ENCODE data around the gene KRTAP10-11. TPM values are rescaled to one million over a fixed set of nuclear protein-coding genes. Genes with fewer than 3 reads are reported as not detected.

Gene KRTAP10-11, protein sequence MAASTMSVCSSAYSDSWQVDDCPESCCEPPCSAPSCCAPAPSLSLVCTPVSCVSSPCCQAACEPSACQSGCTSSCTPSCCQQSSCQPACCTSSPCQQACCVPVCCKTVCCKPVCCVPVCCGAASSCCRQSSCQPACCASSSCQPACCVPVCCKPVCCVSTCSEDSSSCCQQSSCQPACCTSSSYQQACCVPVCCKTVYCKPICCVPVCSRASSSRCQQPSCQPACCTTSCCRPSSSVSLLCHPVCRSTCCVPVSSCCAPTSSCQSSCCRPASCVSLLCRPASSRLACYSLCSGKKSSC
- total RNA-seq (2014; rRNA removed; shearing (Covaris generic)): not detected in 2 replicates

DNA sequence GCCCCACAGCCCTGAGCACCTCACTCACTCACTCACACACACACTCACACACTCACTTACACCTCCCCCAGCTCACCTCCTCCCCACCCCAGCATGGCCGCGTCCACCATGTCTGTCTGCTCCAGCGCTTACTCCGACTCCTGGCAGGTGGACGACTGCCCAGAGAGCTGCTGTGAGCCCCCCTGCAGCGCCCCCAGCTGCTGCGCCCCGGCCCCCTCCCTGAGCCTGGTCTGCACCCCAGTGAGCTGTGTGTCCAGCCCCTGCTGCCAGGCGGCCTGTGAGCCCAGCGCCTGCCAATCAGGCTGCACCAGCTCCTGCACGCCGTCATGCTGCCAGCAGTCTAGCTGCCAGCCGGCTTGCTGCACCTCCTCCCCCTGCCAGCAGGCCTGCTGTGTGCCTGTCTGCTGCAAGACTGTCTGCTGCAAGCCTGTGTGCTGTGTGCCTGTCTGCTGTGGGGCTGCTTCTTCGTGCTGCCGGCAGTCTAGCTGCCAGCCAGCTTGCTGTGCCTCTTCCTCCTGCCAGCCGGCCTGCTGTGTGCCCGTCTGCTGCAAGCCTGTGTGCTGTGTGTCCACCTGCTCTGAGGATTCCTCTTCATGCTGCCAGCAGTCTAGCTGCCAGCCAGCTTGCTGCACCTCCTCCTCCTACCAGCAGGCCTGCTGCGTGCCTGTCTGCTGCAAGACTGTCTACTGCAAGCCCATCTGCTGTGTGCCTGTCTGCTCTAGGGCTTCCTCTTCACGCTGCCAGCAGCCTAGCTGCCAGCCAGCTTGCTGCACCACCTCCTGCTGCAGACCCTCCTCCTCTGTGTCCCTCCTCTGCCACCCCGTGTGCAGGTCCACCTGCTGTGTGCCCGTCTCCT is at the start of gene KRTAP10-11:
Gene KRTAP10-11, plus strand, starts transcription at position 49 of the 856 bp plus-strand sequence. Its CDS starts 45 bp downstream, at position 94.

DNA sequence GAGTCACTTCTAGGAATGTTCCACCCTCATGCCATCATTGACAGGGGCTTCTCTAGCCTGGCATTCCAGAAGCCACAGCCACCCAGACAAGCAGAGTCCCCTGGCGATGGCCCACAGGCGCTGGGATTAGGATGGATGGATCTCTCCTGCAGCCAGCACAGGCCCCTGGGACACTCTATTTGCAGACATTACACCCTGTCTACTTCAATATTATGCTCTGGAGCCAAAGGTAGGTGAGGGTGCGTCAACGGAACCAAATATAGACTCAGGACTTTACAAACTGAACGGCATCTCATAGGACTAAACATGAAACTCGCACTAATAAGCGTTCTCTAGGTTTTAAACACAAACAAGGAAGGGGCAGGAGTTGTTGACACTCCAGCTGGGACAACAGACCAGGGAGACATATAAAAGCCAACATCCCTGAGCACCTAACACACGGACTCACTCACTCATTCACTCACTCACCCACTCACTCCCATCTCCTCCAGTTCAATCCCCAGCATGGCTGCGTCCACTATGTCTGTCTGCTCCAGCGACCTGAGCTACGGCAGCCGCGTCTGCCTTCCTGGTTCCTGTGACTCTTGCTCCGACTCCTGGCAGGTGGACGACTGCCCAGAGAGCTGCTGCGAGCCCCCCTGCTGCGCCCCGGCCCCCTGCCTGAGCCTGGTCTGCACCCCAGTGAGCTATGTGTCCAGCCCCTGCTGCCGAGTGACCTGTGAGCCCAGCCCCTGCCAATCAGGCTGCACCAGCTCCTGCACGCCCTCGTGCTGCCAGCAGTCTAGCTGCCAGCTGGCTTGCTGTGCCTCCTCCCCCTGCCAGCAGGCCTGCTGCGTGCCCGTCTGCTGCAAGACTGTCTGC is 45.9 kb upstream of the KRTAP10-11 start, which contains the start of gene KRTAP10-7:
Gene KRTAP10-7, plus strand, starts transcription at position 480 of the 861 bp plus-strand sequence. Its CDS starts 25 bp downstream, at position 505.

DNA sequence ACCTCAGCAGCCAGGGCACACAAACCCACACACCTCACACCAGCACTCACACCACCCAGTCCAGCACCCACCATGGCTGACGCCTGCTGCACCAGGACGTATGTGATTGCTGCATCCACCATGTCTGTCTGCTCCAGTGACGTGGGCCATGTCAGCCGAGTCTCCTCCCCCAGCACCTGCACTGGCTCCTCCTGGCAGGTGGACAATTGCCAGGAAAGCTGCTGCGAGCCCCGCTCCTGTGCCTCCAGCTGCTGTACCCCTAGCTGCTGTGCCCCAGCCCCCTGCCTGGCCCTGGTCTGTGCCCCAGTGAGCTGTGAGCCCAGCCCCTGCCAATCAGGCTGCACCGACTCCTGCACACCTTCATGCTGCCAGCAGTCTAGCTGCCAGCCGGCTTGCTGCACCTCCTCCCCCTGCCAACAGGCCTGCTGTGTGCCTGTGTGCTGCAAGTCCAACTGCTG is 34.2 kb upstream of the KRTAP10-11 start, which contains the start of gene KRTAP10-8:
Gene KRTAP10-8, plus strand, starts transcription at position 51 of the 458 bp plus-strand sequence. Its CDS starts 22 bp downstream, at position 73.

DNA sequence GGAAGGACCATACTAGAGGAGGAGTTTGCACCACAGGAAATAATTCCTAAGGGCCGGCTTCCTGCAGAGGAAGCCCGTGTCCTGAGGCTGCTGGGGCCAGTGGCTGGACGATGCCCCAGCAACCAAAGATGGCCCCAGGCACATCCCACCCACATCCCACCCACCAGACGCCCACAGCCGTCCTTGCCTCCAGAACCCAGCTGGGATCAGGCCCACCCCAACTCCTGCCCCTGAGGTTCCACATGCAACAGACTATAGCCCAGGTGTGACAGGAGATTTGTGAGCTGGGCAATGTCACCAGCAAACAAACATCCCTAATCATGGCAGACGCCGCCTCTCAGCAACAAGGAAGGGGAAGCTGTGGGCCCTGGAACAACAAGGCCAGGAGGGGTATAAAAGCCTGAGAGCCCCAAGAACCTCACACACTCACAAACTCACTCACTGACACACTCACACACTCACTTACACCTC is 19.5 kb upstream of the KRTAP10-11 start, which contains the start of gene KRTAP10-9:
Gene KRTAP10-9, plus strand, starts transcription at position 421 of the 471 bp plus-strand sequence. CDS start 79 bp downstream, outside the sequence.

DNA sequence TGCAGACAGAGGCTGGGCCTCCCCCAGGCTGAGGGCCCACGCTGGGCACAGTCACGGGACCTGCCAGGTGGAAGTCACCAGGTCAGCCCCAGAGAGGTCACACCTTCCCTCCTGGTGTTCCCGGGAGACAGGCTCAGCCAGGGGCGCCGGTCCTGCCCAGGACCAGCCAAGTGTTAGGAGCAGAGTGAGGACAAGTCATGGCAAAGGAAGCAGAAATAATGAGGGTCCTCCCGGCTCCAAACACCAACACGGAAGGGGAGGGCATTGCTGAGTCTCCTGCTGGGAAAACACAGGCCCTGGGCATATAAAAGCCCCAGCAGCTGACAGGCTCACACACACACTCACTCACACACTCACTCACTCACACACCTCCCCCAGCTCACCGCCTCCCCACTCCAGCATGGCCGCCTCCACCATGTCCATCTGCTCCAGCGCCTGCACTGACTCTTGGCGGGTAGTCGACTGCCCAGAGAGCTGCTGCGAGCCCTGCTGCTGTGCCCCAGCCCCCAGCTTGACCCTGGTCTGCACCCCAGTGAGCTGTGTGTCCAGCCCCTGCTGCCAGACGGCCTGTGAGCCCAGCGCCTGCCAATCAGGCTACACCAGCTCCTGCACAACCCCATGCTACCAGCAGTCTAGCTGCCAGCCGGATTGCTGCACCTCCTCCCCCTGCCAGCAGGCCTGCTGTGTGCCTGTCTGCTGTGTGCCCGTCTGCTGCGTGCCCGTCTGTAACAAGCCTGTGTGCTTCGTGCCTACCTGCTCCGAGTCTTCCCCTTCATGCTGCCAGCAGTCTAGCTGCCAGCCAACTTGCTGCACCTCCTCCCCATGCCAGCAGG is 9.0 kb upstream of the KRTAP10-11 start, which contains the start of gene KRTAP10-10:
Gene KRTAP10-10, plus strand, starts transcription at position 339 of the 833 bp plus-strand sequence. Its CDS starts 62 bp downstream, at position 401.

DNA sequence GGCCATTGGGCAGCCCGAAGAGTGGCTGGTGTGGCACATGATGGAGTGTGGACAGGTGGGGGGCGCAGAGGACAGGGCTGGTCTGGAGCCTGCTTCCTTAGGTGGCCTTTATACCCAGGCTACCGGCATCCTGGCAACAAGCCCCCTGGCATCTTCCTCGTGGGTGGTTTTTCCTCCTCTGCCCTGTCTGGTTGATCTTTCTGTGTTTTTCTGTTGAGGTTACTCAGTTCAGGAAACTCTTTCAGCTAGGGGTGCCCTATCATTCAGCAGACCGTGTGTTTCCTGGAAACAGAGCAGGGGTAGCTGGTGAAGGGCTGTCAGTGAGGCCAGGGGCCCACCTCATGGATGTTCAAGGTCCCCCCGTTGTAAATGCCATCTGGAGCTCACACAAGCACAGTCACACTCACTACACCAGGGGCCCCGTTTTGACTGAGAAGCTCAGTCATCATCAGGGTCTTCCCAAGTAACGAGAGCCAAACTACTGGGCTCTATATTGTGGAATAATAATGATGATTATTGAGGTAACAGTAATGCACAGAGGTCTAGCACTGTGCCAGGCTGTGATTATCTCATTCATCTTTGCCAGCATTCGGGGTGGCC is 8.5 kb downstream of the KRTAP10-11 start, which contains the start of gene KRTAP12-4:
Gene KRTAP12-4, minus strand, starts transcription at position 84 of the 600 bp plus-strand sequence. Its CDS starts 45 bp downstream, at position 39.

DNA sequence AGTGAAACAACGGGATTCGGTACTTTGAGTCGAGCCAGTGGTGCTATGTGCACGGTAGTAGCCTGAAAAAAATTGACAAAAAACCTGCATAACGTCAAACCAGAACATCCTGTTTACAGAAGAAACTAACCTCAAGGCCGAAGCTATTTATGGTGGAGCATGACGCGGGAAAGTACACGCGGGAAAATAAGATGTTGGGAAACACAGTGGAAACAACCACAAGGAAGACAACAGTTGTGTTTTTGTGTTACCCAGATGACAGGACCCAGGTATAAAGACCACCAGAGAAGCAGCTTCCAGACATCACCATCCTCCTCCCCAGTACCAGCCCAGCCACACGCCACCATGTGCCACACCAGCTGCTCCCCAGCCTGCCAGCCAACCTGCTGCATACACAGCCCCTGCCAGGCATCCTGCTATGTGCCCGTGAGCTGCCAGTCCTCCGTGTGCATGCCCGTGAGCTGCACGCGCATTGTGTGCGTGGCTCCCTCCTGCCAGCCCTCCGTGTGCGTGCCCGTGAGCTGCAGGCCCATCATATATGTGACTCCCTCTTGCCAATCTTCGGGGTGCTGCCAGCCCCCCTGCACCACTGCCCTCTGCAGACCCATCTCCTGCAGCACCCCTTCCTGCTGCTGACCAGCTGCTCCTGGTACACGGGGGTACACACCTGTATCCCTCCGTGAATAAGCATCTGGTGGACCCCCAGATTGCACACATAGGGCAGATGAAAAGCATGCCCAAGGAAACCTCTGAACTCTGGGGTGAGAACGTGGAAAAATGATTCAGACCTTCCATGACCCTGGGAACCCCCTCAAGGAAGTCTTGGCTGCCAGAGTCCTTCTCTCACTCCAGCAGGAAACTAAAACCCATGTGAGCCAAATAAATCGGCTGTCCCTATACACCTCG is 11.7 kb downstream of the KRTAP10-11 start, which contains the start of gene KRTAP12-3:
Gene KRTAP12-3, plus strand, starts transcription at position 298 of the 906 bp plus-strand sequence. Its CDS starts 48 bp downstream, at position 346.

DNA sequence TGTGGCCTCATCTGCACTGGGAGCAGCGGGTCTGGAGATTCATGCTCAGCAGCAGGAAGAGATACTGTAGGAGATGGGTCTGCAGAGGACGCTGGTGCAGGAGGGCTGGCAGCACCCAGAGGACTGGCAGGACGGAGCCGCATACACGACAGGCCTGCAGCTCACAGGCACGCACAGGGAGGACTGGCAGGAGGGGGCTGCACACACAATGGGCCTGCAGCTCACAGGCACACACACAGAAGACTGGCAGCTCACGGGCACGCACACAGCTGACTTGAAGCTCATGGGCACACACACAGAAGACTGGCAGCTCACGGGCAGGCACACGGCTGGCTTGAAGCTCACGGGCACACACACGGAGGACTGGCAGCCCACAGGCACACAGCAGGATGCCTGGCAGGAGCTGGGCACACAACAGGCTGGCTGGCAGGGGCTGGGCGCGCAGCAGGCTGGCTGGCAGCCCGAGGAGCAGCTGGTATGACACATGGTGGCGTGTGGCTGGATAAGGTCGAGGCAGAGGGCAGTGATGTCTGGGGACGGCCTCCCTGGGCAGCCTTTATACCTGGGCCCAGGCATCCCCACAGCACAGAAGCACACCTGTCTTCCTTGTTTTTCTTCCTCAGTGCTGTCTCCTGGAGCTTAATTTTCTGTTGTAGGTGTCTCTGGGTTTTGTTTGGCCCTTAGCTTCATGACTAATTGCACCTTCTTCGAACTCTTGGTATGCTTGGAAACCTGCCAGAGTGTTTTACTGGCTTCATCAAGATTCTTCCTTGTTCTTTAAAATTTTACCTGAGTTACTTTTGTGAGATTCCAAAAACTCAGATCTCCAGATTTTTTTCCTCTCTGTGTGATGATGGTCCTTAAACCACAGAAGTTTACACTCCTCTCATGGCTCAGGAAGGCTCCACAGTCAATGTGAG is 20.4 kb downstream of the KRTAP10-11 start, which contains the start of gene KRTAP12-2:
Gene KRTAP12-2, minus strand, starts transcription at position 527 of the 920 bp plus-strand sequence. Its CDS starts 41 bp downstream, at position 486.

DNA sequence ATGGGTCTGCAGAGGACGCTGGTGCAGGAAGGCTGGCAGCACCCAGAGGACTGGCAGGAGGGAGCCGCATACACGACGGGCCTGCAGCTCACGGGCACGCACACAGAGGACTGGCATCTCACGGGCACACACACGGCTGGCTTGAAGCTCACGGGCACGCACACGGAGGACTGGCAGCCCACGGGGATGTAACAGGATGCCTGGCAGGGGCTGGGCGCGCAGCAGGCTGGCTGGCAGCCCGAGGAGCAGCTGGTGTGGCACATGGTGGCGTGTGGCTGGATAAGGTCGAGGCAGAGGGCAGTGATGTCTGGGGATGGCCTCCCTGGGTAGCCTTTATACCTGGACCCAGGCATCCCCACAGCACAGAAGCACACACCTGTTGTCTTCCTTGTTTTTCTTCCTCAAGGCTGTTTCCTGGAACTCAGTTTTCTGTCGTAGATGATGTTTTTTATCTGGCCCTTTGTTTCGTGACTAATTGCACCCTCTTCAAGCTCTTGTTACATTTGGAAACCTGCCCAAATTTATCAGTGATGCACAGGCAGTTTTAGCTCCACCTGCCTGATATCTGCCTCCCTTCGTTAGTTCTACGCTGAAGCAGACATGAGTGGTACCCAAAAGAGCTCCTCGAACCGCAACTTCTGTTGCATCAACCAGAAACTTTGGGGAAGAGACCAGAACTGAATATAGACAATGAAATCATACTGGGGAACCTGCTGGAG is 35.8 kb downstream of the KRTAP10-11 start, which contains the start of gene KRTAP12-1:
Gene KRTAP12-1, minus strand, starts transcription at position 303 of the 719 bp plus-strand sequence. Its CDS starts 40 bp downstream, at position 263.

Small RNA genes lying within 50 kb of the gene (small RNA-seq; reads per million reads assigned to genes)
- not detected for gene KRTAP12-6P

Other genes with a start within 250 kb of the KRTAP10-11 start
- gene LRRC3, start 190.9 kb upstream of the KRTAP10-11 start, total RNA-seq (2014; rRNA removed; shearing (Covaris generic)): 0.08 and 0.11 TPM in 2 replicates
- not detected in 2 replicates for gene KRTAP10-1, start 106.2 kb upstream of the KRTAP10-11 start, total RNA-seq (2014; rRNA removed; shearing (Covaris generic))
- not detected in 2 replicates for gene KRTAP10-2, start 94.9 kb upstream of the KRTAP10-11 start, total RNA-seq (2014; rRNA removed; shearing (Covaris generic))
- gene KRTAP10-3, start 87.6 kb upstream of the KRTAP10-11 start, total RNA-seq (2014; rRNA removed; shearing (Covaris generic)): not detected in 2 replicates
- gene KRTAP10-4, start 72.7 kb upstream of the KRTAP10-11 start, total RNA-seq (2014; rRNA removed; shearing (Covaris generic)): not detected in 2 replicates
- not detected in 2 replicates for gene KRTAP10-5, start 65.8 kb upstream of the KRTAP10-11 start, total RNA-seq (2014; rRNA removed; shearing (Covaris generic))
- gene KRTAP10-6, start 53.9 kb upstream of the KRTAP10-11 start, total RNA-seq (2014; rRNA removed; shearing (Covaris generic)): not detected in 2 replicates
- not detected in 2 replicates for gene KRTAP10-7, start 45.8 kb upstream of the KRTAP10-11 start, total RNA-seq (2014; rRNA removed; shearing (Covaris generic))
- gene KRTAP10-8, start 34.3 kb upstream of the KRTAP10-11 start, total RNA-seq (2014; rRNA removed; shearing (Covaris generic)): not detected in 2 replicates
- gene KRTAP10-9, start 19.3 kb upstream of the KRTAP10-11 start, total RNA-seq (2014; rRNA removed; shearing (Covaris generic)): not detected in 2 replicates
- gene KRTAP10-10, start 9.1 kb upstream of the KRTAP10-11 start, total RNA-seq (2014; rRNA removed; shearing (Covaris generic)): not detected in 2 replicates
- gene KRTAP12-4, start 8.2 kb downstream of the KRTAP10-11 start, total RNA-seq (2014; rRNA removed; shearing (Covaris generic)): not detected in 2 replicates
- not detected in 2 replicates for gene KRTAP12-3, start 11.5 kb downstream of the KRTAP10-11 start, total RNA-seq (2014; rRNA removed; shearing (Covaris generic))
- not detected in 2 replicates for gene KRTAP12-2, start 20.5 kb downstream of the KRTAP10-11 start, total RNA-seq (2014; rRNA removed; shearing (Covaris generic))
- not detected in 2 replicates for gene KRTAP12-1, start 35.7 kb downstream of the KRTAP10-11 start, total RNA-seq (2014; rRNA removed; shearing (Covaris generic))
- not detected in 2 replicates for gene KRTAP10-12, start 50.8 kb downstream of the KRTAP10-11 start, total RNA-seq (2014; rRNA removed; shearing (Covaris generic))
- not detected in 2 replicates for gene TSPEAR, start 65.2 kb downstream of the KRTAP10-11 start, total RNA-seq (2014; rRNA removed; shearing (Covaris generic))
- 97.2 and 114 TPM in 2 replicates for gene UBE2G2, start 155.4 kb downstream of the KRTAP10-11 start, total RNA-seq (2014; rRNA removed; shearing (Covaris generic))
- gene SUMO3, start 171.6 kb downstream of the KRTAP10-11 start, total RNA-seq (2014; rRNA removed; shearing (Covaris generic)): 52.6 and 57.9 TPM in 2 replicates
- 94.1 and 99.0 TPM in 2 replicates for gene PTTG1IP, start 227.3 kb downstream of the KRTAP10-11 start, total RNA-seq (2014; rRNA removed; shearing (Covaris generic))

Data from A375 (cell line).